GM18519 (cell line): Measurements from ENCODE around the gene PPDPF.

Source experiments
- ATAC-seq: cut with Tn5 transposase; IDR thresholded peaks from one replicate; pipeline ENCODE4 v1.9.1; 2021; ENCODE audit warnings: mild to moderate bottlenecking, moderate library complexity; ENCODE audit not compliant: unreplicated experiment, low FRiP score

PPDPF gene

DNA sequence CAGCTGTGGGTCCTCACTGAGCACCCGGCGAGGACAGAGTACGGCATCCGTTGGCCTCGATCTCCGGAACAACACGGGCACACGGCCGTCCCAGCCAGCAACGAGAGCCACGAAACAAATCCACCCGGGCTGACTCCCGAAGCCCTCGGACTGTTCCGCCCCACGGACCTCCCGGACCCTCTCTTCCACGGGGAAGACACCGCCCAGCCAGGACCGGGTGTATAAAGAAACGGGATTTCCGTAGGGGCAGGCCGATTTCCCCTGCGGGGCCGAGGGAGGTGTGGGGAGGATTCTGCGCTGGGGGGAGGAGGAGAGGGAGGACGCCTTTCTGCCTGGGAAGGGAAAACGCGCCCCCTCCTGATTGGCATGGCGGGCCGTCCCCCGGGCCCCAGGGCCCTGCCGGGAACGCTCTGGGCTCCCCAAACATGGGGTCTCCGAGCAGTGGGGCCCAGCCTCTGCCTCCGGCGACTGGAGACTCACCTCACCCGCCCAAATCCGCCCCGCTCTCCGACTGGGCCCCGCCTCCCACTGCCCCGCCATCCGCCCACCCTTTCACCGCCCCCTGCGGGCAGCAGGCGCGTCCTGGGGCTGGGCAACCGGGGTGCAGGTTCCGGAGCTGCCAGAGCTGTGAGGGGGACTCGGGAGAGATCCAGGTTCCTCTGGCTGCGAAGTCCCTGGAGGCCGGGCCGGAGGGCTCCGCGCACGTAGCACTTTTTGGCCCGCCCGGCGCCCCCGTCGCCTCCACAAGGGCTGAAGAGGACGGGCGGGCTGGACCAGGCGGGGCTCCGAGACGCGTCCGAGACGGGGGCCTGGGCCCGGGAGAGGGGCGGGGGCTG lies 679 bp upstream of the PPDPF start:
- ATAC-seq = no peak

DNA sequence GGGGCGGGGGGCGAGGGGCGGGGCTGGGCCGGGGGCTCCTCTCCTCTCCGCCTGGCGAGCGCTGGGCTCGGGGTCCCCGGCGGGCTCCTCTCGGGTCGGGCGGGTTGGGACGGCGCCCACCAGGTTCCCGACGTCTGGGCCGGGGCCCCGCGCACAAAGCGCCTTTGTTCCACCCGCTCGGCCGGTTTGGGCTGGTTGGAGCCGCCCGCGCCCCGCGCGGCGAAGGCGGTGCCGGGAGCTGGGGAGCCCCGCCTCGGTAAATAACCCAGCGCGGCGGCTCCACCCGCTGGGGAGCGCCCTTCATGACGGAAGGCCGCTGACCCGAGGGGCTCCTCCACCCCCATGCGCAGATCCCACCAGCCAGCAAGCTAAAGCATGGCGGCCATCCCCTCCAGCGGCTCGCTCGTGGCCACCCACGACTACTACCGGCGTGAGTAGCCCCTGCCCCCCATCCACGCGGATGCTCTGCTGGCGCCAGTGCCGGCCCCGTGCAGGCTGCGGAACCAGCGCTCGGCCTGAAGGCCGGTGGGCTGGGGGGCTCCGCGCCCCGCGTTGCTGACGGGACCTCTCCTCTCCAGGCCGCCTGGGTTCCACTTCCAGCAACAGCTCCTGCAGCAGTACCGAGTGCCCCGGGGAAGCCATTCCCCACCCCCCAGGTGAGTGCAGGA lies 503 bp downstream of the PPDPF start:
- peak; percentile 27 for ATAC-seq

- no peak for ATAC-seq
These were observed 1.0 kb downstream of the PPDPF start for GRCh38 chr20:63521602-63522001.

DNA sequence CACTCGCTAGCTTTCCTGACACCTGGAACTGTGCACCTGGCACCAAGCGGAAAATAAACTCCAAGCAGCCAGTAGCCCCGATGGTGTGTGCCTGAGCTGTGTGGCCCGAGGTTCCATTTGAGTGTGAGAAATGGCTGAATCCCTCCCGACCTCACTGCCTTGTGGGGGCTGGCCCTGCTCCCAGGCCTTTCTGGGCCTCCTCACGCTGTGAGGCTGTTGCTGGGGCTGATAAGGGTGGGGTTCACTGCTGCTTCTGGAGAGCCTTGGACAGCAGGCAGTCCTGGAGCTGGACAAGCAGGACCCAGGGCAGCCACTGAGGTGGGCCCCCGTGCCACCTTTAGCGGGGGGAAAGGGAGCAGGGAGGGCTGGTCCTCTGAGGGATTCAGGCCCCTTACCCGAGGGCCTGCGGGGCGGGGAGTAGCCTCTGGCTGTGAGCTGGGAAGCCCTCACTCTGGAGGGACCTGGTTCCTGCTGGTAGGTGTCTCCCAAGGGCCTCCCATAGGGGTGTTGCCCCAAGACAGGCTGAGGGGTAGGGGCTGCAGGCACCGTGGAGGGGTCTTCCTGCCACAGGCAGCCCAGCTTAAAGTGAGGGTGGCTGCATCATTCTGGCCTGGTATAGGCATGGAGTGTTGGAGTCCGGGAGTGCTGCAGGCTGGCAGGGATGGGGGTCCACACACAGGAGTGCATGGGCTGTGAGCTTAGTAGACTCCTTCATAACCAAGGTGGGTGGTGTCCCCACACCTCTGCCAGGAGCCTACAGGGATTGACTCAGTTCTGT lies 1.7 kb downstream of the PPDPF start:
- ATAC-seq = no peak

DNA sequence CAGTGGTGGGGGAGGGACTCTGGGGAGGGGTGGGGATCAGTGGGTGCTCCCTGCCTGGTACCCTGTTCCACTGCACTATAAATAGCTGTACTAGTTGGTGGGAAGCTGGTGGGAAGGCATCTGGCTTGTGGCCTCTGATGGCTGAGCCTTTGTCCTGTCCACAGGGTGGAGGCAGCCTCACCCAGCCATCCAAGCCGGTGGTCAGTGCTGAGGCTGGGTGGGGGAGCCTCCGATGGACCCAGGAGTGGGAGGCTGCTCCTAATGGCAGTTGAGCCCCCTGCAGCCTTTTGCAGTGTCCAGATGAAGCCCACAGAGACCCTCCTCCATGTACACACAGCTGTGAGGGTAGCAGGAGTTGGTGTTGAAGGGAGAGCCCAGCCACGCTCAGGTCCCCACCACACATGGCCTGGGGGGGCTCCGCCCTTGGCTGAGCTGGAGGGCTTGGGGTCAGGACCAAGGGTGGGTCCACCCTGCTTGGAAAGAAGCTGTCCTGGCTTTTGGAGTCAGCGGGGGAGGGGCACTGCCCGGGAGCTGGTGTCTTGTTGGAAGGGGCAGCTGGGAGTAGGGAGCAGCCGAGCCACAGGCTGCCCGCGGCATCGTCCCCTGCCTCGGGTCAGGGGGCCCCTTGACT lies 2.5 kb downstream of the PPDPF start:
- ATAC-seq = no peak

DNA sequence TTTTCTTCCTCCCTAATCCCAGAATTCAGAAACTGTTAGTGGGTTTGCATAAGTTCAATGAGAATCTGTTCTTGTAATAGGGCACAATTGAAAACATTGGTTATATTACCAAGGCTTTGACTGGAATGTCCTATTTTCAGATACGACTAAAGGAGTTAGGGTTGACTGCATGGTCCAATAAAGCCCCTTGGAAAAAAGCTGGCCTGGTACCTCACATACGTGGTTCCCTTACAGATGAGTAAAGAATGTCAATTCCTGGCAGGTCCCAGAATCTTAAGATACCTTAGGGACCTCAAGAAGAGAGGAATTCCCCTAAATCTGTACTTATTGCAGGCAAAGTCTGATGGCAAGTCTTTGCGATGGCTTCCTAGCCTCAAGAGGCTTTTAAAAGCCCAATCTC lies 4.6 kb downstream of the PPDPF start:
- ATAC-seq = no peak

DNA sequence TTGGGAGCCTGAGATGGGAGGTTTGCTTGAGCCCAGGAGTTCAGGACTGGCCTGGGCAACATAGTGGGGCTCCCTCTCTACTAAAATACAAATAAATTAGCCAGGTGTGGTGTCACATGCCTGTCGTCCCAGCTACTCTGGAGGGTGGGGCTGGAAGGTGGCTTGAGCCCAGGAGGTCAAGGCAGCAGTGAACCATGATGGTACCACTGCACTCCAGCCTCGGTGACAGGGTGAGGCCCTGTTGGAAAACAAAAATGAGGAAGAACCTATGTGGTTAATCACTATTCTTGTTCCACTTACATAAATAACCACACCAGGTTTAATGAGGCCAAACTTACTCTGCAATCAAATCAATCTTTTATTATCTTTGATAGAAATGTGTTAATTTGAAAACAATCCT lies 5.4 kb downstream of the PPDPF start:
- no peak for ATAC-seq

- ATAC-seq = no peak
These were observed 6.6 kb downstream of the PPDPF start for GRCh38 chr20:63527184-63527583.

DNA sequence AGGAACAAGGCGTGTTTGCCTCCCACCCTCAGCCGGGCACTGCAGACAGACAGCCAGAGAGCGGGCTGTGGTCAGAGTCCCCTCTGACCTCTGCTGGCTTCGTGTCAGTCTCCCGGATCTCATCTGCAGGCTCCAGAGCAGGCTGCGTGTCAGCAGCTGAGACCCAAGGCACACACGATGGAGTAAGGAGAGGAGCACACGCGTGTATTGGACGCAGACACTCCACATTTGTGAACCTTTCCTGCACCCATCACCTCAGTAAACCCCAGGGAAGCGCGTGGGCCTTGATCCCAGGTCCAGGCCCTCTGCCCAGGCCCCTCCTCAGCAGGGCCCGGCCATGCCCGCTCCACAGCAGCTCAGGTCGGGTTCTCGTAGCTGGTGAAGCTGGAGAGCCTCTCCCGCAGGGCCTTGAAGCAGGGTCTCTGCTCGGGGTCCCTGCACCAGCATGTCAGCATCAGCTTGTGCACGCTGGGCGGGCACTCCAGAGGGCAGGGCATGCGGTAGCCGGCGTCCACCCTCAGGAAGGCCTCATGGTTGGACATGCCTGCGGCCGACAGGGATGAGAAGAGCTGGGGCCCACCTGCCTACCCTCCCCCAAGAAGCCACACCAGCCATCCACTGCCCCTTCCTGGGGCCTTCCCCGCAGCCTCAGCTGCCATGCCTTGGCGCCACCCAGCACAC lies 8.8 kb downstream of the PPDPF start:
- ATAC-seq = no peak

DNA sequence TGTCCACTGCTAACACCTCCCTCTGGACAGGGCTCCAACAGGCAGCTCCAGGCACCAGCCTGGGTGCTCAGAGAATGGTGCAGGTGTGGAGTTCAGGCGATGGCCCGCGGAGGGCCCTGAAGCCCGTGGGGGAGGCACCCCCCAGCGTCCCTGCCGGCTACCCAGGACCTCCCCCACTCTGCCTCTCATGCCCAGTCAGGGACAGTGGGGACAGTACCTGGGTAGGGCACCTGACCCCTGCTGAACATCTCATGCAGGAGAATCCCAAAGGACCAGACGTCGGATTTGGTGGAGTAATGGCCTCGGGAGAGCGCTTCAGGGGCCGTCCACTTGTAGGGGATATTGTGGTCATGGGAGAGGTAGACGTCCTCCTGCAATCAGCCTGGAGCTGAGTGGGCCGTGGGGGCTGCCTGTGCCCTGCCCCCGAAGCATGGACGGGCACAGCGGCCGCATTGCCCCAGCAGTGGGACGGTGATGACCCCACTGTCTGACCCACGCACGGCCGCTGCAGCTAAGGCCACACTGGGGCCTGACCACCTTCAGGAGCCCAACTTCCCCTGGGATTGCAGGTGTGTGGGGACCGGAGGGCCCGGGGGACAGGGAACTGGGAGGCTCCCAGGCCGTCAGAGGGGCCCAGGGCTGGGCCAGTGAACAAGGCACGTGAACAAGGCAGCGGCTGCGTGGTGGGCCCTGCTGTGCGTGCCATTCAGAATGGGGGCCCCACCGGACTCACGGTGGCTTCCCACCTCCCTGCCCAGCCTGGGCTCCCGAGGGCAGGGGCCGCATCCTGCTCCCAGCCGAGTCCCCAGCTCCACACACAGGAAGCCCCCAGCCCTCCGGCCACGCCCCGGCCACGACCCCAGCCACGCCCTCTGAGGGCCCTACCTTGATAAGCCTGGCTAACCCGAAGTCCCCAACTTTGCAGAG lies 9.6 kb downstream of the PPDPF start:
- no peak for ATAC-seq

DNA sequence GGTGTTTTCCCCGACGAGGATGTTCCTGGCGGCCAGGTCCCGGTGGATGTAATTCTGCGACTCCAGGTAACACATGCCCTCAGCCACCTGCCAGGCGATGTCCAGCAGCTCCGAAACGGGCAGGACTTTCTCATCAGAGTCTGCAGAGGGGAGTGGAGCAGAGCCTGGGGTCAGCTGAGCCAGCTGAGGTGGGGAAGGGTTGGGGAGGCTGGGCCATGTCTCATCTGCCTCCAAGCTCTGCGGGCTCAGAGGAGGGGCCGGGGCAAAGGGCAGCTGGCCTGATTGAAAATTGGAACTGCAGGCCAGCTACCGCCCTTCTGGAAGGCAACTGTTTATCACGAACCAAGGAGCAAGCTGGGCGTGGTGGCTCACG lies 10.2 kb downstream of the PPDPF start:
- no peak for ATAC-seq

- ATAC-seq = no peak
These were observed 11.3 kb downstream of the PPDPF start for GRCh38 chr20:63531686-63532448.

- no peak for ATAC-seq
These were observed 11.9 kb downstream of the PPDPF start for GRCh38 chr20:63532449-63532971.

DNA sequence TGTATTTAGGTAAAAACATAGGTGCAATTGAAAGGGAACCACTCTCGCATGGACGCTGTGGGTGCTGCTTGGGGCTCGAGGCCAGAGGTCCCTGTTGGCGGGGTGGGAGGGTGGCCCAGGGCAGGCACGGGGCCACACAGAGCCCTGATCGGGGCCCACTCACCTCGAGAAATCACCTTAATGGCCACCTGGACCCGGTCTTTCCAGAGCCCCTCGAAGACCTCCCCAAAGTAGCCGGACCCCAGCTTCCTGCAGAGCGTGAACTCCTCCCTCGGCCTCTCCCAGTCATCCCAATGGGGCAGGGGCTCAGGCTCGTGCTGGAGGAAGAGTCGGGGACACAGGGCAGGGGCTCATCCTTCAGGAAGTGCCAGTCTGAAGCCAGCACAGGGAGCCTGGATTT lies 12.8 kb downstream of the PPDPF start:
- no peak for ATAC-seq

DNA sequence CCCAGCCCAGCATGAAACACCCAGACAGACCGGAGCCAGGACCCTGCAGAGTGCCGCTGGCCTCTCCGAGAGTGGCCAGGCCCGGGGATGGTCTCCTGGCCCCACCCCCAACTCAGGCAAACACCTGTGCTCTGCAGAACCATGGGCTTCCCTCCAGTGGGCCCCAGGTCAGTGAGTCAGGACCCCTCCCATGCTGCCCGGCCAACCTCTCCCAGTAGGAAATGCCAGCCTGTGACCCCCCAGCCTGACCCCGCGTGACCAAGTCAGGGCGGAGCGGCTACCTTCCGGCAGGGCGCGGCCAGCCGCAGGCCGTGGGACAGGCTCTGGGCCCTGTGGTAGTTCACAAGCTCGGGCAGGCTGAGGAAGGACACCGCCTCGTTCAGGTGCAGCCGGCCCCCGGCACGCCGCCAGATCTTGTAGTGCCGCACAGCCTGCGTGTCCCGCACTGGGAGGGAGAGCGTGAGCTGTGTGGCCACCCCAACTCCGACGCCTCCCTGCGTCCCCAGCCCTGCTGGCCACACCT lies 13.4 kb downstream of the PPDPF start:
- ATAC-seq = no peak

DNA sequence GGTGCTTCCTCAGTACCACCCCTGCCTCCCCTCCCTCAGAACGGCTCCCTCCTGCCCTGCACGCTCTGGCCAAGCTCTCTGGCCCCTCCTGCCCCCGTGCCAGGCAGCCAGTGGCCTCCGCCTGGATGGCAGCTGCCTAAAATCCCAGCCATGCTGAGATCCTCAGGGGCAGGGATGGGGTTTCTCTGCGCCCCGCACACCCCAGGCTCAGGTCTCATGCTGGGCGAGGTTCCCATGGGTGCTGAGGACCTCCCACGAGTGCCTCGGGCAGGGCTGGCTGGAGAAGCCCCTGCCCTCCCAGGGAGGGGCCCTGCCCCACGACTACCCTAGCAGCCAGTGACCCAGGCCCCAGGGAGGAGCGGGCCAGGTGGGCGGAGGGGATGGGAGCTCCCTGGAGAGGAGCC lies 13.9 kb downstream of the PPDPF start:
- no peak for ATAC-seq

DNA sequence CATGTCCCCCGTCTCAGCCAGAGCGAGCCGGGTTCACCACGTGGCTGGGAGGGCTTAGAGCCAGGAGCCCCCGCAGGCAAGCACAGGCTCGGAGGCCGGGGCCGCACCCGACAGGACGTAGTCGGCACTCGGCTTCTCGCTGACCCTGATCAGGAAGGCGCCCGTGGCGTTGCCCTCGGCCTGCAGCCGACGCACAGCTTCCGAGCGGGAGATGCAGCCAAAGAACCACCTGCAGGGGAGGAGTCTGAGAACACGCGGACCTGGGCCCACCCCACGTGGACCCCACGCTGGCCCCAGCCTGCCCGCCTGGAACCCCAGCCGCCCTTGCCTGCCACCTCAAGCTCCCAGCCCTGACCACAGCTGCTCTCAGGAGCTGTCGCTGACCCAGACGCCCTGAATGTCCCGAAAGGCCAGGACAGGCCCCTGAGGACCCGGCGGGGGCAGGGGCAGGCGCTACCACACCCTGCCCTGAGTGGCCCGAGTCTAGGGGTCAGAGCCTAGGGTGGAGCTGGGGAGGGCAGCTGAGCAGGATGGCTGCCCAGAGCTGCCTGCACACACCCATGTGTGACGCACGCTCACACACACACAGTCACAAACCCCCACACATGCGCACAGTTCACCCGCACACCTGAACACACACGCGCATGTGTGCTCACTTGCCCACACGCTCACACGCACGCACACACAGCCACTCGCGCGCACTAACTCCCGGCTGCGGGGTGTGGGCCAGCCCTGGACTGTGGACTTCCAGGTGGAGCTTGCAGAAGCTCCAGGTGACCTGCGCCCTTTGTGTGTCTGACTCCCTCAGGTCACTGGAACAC lies 14.5 kb downstream of the PPDPF start:
- ATAC-seq = no peak
